ENCODE measurements around the gene NUMA1.

GRCh38 chr11:72083414-72083813 lies 3.1 kb upstream of the NUMA1 start:
- no peak for TF ChIP-seq POLR2A (IDR thresholded peaks at IDR 0.05; ENCODE audit: low read length)
- TF ChIP-seq GATA1 (IDR thresholded peaks at IDR 0.05; ENCODE audit: low read depth, low read length): no peak
